ENCODE results near the gene TXNL4B. TPM values are rescaled to one million over a fixed set of nuclear protein-coding genes. Genes with fewer than 3 reads are reported as not detected.

TXNL4B gene
- total RNA-seq (2014; rRNA removed; shearing (Covaris generic)) = 17.0 and 27.5 TPM in 2 replicates

DNA sequence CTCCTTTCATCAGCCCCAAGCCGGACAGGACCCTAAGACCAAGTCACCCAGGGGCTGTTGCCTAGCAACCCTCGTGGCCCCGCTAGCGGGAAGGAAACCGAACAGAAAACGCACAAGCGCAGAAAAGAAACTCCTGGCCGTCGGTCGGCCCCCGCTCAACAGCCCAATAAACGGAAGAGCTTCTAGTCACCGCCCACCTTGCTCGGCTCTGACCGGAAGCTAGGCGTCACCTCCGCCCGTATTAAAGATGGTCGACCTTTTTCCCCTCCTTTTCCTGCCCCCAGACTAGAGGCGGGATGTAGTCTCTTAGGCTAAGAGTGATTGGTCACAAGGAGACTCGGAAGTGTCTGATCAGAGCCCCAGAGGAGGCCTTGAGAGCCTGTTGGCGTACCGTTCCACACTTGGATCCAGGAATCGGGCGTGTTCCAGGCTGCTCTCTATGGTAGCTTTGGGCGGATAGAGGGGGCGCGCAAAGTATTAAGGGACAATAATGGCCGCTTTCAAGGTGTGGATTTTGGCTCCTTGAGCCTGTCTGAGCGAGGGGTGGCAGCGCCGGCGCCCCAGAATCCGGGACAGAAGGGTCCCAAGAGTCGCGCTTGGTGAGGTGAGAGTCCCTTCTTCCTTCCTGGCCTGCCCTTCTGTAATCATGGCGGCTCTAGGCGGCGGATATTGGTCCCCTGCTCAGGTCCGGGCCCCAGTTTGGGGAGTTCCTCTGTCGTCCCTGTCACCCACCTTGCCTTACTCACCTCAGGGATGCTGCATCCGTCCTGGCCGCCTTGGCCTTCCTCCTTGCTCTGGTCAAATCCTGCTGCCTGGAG, at the start of gene TXNL4B, which contains the start of gene DHX38:
TSS of gene TXNL4B (minus strand) at position 173 of the 818 bp plus-strand sequence. CDS start 2,871 bp downstream, outside the sequence.
TSS of gene DHX38 (plus strand) at position 400 of the 818 bp plus-strand sequence. CDS start 2,311 bp downstream, outside the sequence.
- in situ Hi-C loops (cut with HindIII; ENCODE audit: low sequenced_read_pairs) = no loop called here
- peak; percentile 100 for DNase-seq (ENCODE audit: low spot score)

DNA sequence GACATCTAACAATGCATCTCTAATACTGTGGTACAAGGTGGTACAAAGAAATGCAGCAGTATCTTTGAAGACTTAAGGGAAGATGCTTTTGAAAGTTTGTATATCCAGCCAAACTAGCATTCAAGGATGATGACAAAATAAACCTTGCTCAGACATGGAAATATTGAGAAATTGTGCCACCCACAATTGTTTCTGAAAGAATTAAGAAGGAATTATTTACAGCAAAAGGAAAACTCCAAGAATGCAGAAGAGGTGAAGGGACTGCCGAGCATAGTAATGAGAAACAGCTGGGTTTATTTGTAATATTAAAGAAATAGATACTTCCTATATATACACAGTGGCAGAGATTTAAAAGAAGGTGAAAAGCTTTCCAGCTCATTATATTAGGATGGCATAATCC, 49.1 kb upstream of the TXNL4B start:
- in situ Hi-C loops (cut with HindIII; ENCODE audit: low sequenced_read_pairs) = no loop called here

DNA sequence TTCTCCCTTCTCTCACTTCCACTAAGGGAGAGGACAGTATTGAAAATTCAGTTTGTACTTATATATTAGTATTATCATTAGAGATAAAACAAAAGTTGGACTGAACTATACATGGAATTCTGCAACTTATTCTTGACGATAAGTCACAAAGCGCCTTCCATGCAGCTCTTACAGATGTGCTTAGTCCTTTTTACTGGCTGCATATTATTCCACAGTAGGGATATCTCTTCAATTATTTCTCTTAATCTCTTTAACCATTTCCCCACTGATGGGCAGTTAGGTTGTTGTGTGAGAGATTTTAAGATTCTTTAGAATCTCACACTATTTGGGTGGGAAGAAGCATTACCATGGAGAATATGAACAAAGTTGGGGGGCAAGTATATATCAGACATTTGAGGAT, 46.5 kb upstream of the TXNL4B start:
- in situ Hi-C loops (cut with HindIII; ENCODE audit: low sequenced_read_pairs) = no loop called here
- DNase-seq (ENCODE audit: low spot score) = no peak

More for the DNA sequence above, 49.1 kb upstream of the TXNL4B start:
- no peak for DNase-seq (ENCODE audit: low spot score)

DNA sequence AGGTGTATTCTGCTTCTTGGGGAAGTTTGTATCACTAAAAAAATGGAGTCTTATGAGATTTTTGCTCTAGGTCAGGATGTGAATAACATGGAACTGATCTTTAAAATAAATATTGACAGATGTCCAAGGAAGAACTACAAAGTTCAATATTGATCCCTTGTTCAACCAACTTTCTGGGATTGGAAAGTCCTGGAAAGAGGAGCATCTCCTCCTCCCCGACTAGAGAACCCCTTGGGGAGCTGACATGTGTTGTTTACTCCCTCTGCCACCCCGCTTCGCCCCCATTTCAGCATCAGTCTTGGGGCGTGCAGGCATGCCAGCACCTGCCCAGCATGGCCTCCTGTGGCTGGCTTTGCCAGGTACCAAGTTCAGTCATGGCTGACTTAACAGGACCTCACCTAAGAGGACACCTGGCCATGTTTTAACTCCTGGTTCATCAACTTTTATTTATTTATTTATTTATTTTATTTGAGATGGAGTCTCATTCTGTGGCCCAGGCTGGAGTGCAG, 44.7 kb upstream of the TXNL4B start:
- no peak for DNase-seq (ENCODE audit: low spot score)
- in situ Hi-C loops (cut with HindIII; ENCODE audit: low sequenced_read_pairs) = no loop called here

DNA sequence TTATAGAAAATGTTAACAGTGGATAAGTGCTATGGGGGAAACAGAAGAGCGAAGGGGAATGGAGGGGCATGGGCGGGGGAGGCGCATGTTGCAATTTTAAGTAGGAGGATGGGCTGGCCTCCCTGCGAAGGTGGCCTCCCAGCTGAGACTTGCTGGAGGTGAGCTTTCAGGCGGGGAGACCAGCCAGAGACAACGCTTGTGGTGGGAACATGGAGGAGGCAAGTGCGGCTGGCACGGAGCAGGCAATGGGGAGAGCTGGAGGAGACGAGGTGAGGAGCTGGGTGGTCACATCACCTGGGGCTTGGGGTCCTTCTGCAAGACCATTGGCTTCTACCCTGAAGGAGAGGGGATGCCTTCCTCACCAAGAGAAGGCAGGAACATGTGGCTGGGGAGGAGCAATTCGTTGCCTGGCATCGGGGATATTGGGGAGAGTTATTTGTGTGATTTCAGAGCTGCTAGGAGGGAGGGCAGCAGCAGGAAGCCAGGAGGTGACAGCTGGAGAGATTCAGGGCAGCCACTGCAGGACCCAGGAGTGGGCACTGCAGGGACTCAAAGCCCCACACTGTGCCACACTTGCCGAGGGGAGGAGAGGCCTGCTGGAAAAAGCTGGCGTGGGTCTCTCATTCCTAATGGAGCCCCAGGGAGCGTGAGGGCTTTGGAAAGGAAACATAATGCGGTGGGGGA, 44.1 kb upstream of the TXNL4B start:
- in situ Hi-C loops (cut with HindIII; ENCODE audit: low sequenced_read_pairs) = no loop called here
- DNase-seq (ENCODE audit: low spot score) = no peak

DNA sequence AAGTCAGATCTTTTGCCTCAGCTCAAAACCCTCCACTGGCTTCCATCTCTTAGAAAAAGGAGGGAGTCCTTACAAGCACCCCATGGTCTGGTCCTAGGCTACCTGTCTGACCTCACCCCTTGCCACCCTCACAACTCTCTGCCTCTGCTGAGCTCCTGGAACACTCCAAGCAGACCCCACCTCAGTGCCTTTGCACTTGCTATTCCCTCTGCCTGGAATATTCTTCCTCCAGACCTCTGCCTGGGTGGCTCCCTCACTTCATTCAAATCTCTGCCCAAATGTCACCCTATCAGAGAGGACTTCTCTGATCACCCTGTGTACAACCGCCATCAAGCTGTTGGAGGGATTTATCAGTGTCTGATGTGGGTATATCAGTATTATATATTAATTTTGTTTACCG, 41.1 kb upstream of the TXNL4B start:
- DNase-seq (ENCODE audit: low spot score) = no peak
- in situ Hi-C loops (cut with HindIII; ENCODE audit: low sequenced_read_pairs) = no loop called here

DNA sequence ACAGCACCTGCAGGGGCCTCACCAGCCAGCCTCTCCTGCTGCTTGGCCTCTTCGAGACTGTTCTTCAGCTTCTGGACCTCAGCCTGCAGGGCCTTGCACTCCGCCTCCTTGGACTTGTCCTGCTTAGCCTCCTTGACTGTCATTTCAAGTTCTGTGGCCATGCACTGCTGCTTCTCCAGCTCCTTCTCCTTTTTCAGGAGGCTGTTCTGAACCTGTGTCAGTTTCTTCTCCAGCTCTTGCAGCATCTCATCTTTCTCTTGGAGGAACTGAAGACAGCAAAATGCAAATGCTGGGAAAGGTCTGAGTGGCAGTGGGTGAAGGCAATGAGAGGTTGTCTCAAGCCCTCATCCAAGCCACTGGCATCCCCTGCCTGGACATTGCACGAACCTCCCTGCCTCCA, 39.3 kb upstream of the TXNL4B start:
- no peak for DNase-seq (ENCODE audit: low spot score)
- in situ Hi-C loops (cut with HindIII; ENCODE audit: low sequenced_read_pairs) = no loop called here

DNA sequence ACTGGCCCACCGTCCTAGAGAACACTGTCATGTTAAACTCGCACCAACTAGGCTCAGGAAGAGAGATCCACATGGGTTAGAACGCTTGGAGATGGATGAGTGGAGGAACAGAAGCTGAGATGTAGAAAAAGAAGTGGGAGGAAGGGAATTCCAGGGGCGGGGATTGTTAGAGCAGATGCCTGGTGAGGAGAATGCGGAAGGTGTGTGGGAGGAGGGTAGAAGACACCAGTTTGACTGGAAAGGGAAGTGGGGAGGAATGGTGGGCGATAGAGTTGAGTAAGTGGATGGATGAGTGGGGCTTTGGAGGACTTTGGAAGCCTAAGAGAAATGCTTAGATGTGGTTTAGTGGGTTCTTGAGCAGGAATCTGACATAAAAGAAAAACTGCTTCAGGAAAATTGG, 37.6 kb upstream of the TXNL4B start:
- in situ Hi-C loops (cut with HindIII; ENCODE audit: low sequenced_read_pairs) = no loop called here
- DNase-seq (ENCODE audit: low spot score) = no peak

DNA sequence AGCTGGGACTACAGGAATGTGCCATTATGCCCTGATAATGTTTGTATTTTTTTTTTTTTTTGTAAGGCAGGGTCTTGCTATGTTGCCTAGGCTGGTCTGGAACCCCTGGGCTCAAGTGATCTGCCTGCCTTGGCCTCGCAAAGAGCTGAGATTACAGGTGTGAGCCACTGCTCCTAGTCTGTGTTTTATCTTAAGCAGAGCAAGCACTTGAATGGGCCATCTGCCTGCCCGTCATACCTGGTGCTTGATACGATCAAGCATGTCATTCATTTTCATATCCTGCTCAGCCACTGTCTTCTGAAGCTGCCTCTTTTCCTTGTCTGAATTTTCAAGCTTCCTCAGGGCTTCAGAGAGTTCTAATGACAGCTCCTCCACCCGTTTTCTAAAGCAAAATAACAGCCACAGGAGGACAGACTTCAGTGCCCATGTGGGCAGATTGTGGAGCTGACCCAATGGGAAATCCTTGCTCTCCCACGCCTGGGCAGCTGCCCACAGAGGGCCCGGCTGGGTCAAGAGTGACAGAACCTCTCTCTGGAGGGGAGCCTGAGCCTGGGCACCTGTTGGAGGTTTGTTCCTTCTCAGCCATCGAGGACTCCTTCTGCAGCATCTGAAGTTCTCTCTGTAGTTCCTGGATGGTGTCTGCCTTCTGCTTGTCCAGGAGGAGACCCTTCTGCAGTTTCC, 36.7 kb upstream of the TXNL4B start:
- in situ Hi-C loops (cut with HindIII; ENCODE audit: low sequenced_read_pairs) = loop anchor here (5.0 kb wide), 1 partner anchor 57 kb away; no protein-coding TSS in a partner anchor
- no peak for DNase-seq (ENCODE audit: low spot score)

DNA sequence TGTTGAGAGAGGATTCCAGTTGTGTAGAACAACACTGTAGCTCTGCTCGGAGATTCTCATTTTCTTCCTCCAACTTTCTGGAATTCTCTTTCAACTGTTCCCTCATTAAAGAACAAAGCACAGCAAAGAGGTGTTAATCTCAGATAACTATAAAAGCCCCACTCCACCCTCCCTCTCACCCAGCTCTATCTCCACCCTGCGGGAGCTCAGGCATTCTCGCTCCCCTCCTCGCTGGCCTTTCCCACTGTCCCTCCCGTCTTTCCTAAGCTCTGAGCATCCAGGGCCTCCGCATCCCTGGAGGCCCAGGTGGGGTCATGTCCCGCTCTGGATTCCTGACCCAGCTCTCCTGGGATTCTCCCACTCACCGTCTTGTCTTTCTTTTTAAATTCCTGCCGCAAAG, 35.3 kb upstream of the TXNL4B start:
- no peak for DNase-seq (ENCODE audit: low spot score)
- in situ Hi-C loops (cut with HindIII; ENCODE audit: low sequenced_read_pairs) = loop anchor here (5.0 kb wide), 1 partner anchor 59 kb away; no protein-coding TSS in a partner anchor

DNA sequence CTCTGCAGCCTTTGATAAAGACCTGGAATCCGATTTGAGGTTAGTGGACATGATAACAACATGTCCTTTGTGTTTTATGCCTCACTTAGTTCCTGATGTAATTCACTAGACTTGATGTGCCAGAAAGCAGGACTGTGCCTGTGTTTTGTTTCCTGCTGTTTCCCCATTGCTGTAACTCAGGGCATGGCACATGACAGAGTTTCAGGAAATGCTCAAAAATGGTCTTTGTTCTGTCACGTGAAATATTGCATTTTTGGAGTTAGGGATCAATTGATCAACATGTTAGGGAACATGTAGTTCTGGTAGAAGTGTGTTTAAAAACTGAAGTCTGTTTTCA, 33.0 kb upstream of the TXNL4B start:
- in situ Hi-C loops (cut with HindIII; ENCODE audit: low sequenced_read_pairs) = loop anchor here (5.0 kb wide), 1 partner anchor 61 kb away; no protein-coding TSS in a partner anchor
- DNase-seq (ENCODE audit: low spot score) = no peak

DNA sequence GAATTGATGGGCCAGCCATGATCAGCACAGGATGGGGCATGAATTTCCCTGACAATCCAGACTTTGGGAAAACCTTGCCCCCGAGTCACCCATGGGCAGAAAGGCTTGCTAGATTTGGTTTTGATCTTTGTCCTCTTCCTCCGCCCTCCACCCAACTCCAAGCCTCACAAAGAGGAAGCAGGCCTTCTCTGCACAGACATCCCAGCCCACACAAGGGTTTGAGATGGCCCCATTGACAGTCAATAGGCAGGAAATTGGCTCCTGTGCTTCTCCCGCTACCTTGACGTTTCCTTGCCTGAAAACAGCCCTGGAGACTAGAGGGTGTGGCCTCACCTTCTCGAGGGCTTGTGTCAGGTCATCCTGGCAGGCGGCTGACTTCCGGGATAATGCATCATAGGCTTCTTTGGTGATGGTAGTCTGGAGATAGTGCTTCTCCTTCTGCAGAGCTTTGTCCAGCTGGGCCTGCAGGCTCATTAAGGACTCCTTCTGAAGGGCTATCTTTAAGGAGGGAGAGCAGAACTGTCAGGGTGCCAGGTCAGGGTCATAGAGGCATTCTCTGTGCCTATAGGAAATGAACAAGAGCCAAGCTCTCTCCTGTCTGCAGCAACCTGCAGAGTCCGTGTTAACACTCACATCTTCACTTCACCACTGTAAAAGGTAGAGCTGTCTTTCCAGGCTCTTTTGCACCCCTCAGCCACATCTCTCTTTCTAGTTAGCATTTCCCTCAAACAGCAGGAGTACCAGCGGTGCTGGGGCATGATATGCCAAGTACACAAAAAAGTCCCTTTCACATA, 32.4 kb upstream of the TXNL4B start:
- in situ Hi-C loops (cut with HindIII; ENCODE audit: low sequenced_read_pairs) = loop anchor here (5.0 kb wide), 1 partner anchor 61 kb away; no protein-coding TSS in a partner anchor
- DNase-seq (ENCODE audit: low spot score) = no peak

DNA sequence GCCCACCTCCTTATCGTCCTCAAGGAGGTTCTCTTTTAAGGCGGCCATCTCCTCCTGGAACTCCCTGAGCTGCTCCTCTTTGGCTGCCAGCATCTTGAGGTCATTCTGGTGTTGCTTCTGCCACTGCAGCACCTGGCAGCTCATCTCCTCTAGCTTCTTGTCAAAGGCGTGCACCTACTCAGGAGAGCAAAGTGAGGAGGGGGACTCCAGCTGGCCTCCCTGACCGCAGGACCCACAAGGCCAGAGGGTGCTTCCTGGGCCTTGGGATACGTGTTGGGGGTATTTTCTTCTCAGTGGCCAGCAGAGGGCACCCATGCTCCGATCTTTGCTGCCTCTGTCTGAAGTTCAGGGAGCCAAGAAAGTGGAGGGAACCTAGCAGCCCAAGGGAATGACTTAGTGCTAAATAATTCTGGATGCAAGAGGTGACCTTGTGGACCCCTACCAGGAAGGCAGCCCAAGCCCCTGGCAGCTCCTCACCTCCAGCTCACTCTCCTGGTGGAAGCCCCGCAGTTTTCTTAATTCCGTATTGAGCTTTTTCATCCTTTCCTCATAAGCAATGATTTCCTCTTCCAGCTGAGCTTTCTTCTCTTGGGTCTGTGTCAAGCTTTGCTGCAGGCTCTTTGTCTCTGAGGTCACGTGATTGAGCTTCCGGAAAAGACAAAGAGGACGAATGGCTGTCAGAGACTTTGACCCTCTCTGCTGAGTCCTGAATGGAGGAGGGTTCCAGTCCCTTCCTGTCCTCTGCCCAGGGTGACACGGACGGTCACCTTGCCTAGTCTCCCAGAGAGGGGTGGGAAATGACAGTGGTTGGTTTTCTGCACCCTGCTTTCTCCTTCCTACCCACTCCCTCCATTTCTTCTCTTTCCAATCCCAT, 31.6 kb upstream of the TXNL4B start:
- in situ Hi-C loops (cut with HindIII; ENCODE audit: low sequenced_read_pairs) = loop anchor here (5.0 kb wide), 1 partner anchor 62 kb away; no protein-coding TSS in a partner anchor
- DNase-seq (ENCODE audit: low spot score) = peak; percentile 69

DNA sequence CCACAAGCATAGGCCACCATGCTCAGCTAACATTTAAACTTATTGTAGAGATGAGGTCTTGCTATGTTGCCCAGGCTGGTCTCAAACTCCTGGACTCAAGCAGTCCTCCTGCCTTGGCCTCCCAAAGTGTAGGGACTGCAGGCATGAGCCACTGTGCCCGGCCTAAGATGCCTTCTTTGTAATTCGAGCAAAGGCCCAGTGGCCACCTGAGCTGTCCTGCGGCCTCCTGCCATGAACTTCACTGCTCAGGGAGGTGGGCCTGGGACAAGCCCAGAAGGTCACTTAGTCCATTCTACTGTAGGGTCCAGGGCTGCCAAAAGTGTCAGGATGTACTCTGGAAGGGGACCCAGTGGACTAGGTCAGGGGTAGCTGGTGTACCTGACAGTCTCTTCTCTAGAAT, 30.7 kb upstream of the TXNL4B start:
- in situ Hi-C loops (cut with HindIII; ENCODE audit: low sequenced_read_pairs) = no loop called here
- DNase-seq (ENCODE audit: low spot score) = no peak

DNA sequence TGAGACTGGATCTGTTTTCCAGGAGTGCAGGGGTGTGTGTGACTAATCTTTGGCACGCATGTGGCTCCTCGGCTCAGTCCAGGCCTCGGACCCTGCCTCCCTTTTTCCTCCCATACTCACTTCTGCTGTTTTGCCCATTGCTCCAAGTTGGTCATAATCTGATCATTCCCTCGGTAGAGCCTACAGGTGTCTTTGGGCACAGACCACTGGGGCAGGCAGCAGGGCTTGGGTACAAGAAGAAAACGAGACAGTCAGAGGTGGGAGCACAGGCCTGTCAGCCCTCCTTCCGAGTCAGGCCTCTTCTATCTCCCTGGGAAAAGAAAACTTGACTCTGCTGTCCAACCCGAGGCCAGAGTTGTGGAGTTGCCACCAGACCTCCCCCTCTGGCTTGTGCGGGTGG, 30.0 kb upstream of the TXNL4B start:
- in situ Hi-C loops (cut with HindIII; ENCODE audit: low sequenced_read_pairs) = no loop called here
- DNase-seq (ENCODE audit: low spot score) = no peak

DNA sequence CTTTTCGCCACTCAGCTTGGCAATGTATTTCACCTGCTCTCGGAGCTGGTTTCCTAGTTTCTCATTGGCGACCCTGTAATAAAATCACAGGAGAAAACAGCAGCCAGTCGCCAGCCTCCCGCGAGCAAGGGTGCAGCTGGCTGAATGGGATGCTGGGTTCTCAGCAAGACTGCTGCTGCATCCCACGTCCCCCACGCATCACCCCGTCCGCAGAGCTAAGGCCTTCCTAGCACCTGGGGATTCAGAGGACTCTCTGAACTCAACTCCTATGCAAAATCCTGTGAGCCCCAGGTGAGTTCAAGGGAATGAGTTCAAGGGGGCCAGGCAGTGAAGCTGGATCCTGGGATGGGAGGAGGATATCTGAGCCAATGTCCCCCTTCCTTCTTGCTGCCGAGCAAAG, 29.5 kb upstream of the TXNL4B start:
- no peak for DNase-seq (ENCODE audit: low spot score)
- in situ Hi-C loops (cut with HindIII; ENCODE audit: low sequenced_read_pairs) = no loop called here

DNA sequence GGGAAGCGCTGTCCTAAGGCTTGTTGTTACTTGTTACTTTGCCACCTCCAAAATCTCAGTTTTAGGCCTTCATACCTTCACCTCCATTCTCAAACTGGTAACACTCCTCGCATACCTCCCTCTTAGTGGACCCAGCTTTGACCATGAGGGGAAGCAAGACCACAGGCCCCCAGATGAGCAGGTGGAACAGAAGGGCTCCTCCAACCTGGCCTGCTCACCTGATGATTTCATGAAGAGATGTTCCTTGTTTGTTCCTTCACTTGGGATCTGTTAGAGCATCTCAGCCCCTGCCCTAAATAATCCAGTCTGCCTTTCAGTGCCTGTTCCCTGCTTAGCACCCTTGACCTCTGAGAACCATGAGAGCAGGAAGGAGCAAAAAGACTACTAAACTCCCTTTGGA, 28.9 kb upstream of the TXNL4B start:
- no peak for DNase-seq (ENCODE audit: low spot score)
- in situ Hi-C loops (cut with HindIII; ENCODE audit: low sequenced_read_pairs) = no loop called here

DNA sequence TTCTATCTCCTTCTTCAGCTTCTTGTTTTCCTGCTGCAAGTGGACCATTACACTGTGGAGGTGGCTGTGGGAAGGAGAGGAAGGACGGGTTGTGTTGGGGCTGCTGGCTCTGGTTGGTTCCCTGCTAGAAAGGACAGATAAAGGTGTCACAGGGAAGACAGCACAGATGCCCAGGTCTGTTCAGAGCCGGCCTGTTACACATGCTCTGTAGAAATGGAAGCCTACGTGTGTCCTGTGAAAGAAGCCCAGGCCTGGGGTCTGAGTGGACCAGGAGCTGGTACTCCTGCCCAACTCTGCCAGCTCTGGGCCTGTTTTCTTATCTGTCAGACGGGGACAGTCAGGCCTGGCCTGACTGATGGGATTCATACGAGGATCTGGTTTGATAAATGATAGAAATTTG, 26.6 kb upstream of the TXNL4B start:
- in situ Hi-C loops (cut with HindIII; ENCODE audit: low sequenced_read_pairs) = no loop called here
- DNase-seq (ENCODE audit: low spot score) = no peak

All from G401 (cell line).